PC-3 (cell line): ENCODE data around the gene BPIFB4.

ENCODE experiments used
- CTCF ChIP-seq: fragments of 300-600 bp; sonication (generic); conservative IDR thresholded peaks from 2 replicates; pipeline ENCODE4 v1.5.1; 2017; ENCODE audit warnings: antibody characterized with exemption, low read depth, mild to moderate bottlenecking, low read length
- EZH2 ChIP-seq: fragments of 300-600 bp; sonication (generic); IDR thresholded peaks from one replicate; pipeline ENCODE4 v1.6.1; 2017; ENCODE audit warnings: antibody characterized with exemption, mild to moderate bottlenecking, low read length; ENCODE audit not compliant: unreplicated experiment

GRCh38 chr20:33046412-33046811 is 33.0 kb upstream of the BPIFB4 start:
- TF ChIP-seq CTCF (no peak), EZH2 (no peak)
